ENCODE measurements around the gene FRAT2.

Gene FRAT2

GRCh38 chr10:97367126-97367649, 32.7 kb upstream of the FRAT2 start:
- H3K9me3 ChIP-seq (ENCODE audit: control insufficient read depth, low read length), result no peaks in the 10 kb centered on the region
- no peak overlapping the region for H3K4me3 ChIP-seq (ENCODE audit: extremely low read depth, insufficient read depth, low read length, poor library complexity, severe bottlenecking)
- peaks cover 78% of the 10 kb centered on the region for H3K36me3 ChIP-seq (ENCODE audit: control insufficient read depth, insufficient read depth, low read length)
- 94 to 96% methylated on average over 9 to 11 of the region's 12 CpGs for WGBS, 2 experiments (ENCODE audit: insufficient coverage in 2 of 2)
- no peaks in the 10 kb centered on the region for H3K4me1 ChIP-seq (ENCODE audit: control insufficient read depth, insufficient read depth, low read length, poor library complexity, severe bottlenecking)
- H3K27ac ChIP-seq (ENCODE audit: low read depth, low read length, severe bottlenecking), result no peak overlapping the region

DNA sequence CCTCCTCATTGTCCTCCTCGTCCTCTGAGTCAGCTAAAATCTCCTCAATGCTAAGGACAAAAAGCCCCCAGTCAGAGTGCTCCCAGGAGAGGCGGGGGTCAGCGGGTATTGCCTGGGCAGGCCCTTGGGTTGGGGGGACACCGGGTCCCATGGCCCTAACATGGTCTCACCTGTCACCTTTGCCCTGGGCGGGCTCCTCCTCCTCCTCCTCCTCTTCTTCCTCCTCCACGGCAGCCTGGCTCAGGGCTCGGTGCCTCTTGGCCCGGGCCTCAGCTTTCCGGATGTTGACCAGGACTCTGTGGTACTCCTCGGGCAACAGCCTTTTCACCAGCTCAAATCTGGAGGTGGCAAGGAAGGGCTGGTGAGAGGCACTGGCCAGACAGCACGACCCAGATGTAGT, 32.0 kb upstream of the FRAT2 start:
- WGBS, 2 experiments (ENCODE audit: insufficient coverage in 2 of 2), result 95 to 97% methylated on average over 6 to 8 of the region's 11 CpGs
- H3K36me3 ChIP-seq (ENCODE audit: control insufficient read depth, insufficient read depth, low read length), result peaks cover 73% of the 10 kb centered on the region
- H3K4me3 ChIP-seq (ENCODE audit: extremely low read depth, insufficient read depth, low read length, poor library complexity, severe bottlenecking), result no peak overlapping the region
- H3K27ac ChIP-seq (ENCODE audit: low read depth, low read length, severe bottlenecking), result no peak overlapping the region
- H3K9me3 ChIP-seq (ENCODE audit: control insufficient read depth, low read length), result no peaks in the 10 kb centered on the region
- H3K4me1 ChIP-seq (ENCODE audit: control insufficient read depth, insufficient read depth, low read length, poor library complexity, severe bottlenecking), result no peaks in the 10 kb centered on the region

DNA sequence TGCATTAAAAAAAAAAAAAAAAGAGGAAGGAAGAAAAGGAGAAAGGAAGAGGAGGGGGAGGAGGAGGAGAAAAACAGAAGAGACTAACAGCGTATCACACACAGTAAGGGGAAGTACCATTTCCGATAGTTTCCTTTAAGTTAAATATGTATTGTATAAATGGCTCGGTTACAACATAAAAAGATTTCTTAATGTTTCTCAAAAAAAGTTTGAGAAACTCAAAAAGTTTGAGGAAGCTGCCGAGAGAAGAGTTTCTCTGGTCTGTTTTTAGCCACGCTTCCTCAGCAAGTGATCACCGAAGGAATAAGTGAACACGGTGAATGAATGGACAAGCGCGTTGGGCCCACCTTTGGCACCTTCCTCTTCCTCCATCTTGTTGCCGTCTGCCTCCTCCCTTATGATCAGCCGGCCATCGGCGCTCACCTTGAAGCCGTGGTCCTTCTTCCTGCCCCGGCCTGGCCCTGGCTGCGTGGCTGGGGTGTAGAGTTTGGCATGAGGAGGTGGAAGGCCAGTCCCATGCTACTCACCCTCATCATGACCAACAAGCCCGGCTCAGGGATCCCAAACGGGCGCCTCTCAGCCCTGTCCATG, 31.3 kb upstream of the FRAT2 start:
- Histone ChIP-seq H3K9me3 (ENCODE audit: control insufficient read depth, low read length) (no peaks in the 10 kb centered on the region), H3K27ac (ENCODE audit: low read depth, low read length, severe bottlenecking) (no peak overlapping the region), H3K4me3 (ENCODE audit: extremely low read depth, insufficient read depth, low read length, poor library complexity, severe bottlenecking) (no peak overlapping the region), H3K36me3 (ENCODE audit: control insufficient read depth, insufficient read depth, low read length) (peaks cover 73% of the 10 kb centered on the region), H3K4me1 (ENCODE audit: control insufficient read depth, insufficient read depth, low read length, poor library complexity, severe bottlenecking) (no peaks in the 10 kb centered on the region)
- 97% methylated on average over 9 to 11 of the region's 19 CpGs for WGBS, 2 experiments (ENCODE audit: insufficient coverage in 2 of 2)

DNA sequence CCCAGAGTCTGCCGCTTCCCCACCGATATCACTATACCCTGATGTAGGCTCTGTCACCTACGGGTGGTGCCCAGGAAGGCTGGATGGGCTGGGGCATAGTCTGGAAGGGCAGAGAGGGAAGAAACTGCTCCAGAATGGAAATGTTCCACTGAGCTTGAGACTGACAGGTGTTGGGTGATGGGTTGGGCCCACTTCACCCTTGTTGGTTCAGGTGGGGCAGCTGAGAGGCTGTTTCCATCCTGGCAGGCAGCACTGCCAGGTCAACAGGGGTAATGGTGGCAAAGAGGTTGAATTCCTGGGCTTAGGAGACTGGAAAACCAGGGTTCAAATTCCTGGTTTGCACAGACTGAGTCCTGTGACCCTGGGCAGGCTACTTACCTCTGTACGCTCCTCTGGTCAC, 28.5 kb upstream of the FRAT2 start:
- no peaks in the 10 kb centered on the region for H3K4me1 ChIP-seq (ENCODE audit: control insufficient read depth, insufficient read depth, low read length, poor library complexity, severe bottlenecking)
- H3K9me3 ChIP-seq (ENCODE audit: control insufficient read depth, low read length), result no peaks in the 10 kb centered on the region
- H3K4me3 ChIP-seq (ENCODE audit: extremely low read depth, insufficient read depth, low read length, poor library complexity, severe bottlenecking), result no peak overlapping the region
- WGBS, 2 experiments (ENCODE audit: insufficient coverage in 2 of 2), result 95 to 100% methylated on average over 2 of the region's 4 CpGs
- peaks cover 73% of the 10 kb centered on the region for H3K36me3 ChIP-seq (ENCODE audit: control insufficient read depth, insufficient read depth, low read length)
- H3K27ac ChIP-seq (ENCODE audit: low read depth, low read length, severe bottlenecking), result no peak overlapping the region

GRCh38 chr10:97362310-97363033, 27.9 kb upstream of the FRAT2 start:
- Histone ChIP-seq H3K9me3 (ENCODE audit: control insufficient read depth, low read length) (no peaks in the 10 kb centered on the region), H3K4me1 (ENCODE audit: control insufficient read depth, insufficient read depth, low read length, poor library complexity, severe bottlenecking) (no peaks in the 10 kb centered on the region), H3K4me3 (ENCODE audit: extremely low read depth, insufficient read depth, low read length, poor library complexity, severe bottlenecking) (no peak overlapping the region), H3K27ac (ENCODE audit: low read depth, low read length, severe bottlenecking) (no peak overlapping the region), H3K36me3 (ENCODE audit: control insufficient read depth, insufficient read depth, low read length) (peaks cover 77% of the 10 kb centered on the region)
- WGBS, 2 experiments (ENCODE audit: insufficient coverage in 2 of 2), result 81 to 93% methylated on average over 5 to 9 of the region's 11 CpGs

GRCh38 chr10:97361537-97361901, 27.0 kb upstream of the FRAT2 start:
- WGBS, 2 experiments (ENCODE audit: insufficient coverage in 2 of 2), result 92 to 98% methylated on average over 6 to 10 of the region's 11 CpGs
- Histone ChIP-seq H3K27ac (ENCODE audit: low read depth, low read length, severe bottlenecking) (no peak overlapping the region), H3K4me3 (ENCODE audit: extremely low read depth, insufficient read depth, low read length, poor library complexity, severe bottlenecking) (no peak overlapping the region), H3K4me1 (ENCODE audit: control insufficient read depth, insufficient read depth, low read length, poor library complexity, severe bottlenecking) (no peaks in the 10 kb centered on the region), H3K36me3 (ENCODE audit: control insufficient read depth, insufficient read depth, low read length) (peaks cover 77% of the 10 kb centered on the region), H3K9me3 (ENCODE audit: control insufficient read depth, low read length) (no peaks in the 10 kb centered on the region)

- H3K36me3 ChIP-seq (ENCODE audit: control insufficient read depth, insufficient read depth, low read length), result peaks cover 77% of the 10 kb centered on the region
- no peaks in the 10 kb centered on the region for H3K4me1 ChIP-seq (ENCODE audit: control insufficient read depth, insufficient read depth, low read length, poor library complexity, severe bottlenecking)
- no peak overlapping the region for H3K4me3 ChIP-seq (ENCODE audit: extremely low read depth, insufficient read depth, low read length, poor library complexity, severe bottlenecking)
- no peaks in the 10 kb centered on the region for H3K9me3 ChIP-seq (ENCODE audit: control insufficient read depth, low read length)
- 93 to 97% methylated on average over 9 to 11 of the region's 11 CpGs for WGBS, 2 experiments (ENCODE audit: insufficient coverage in 2 of 2)
- H3K27ac ChIP-seq (ENCODE audit: low read depth, low read length, severe bottlenecking), result no peak overlapping the region
Observed at GRCh38 chr10:97360705-97361536, 26.4 kb upstream of the FRAT2 start.

GRCh38 chr10:97358781-97359180, 24.3 kb upstream of the FRAT2 start:
- WGBS, 2 experiments (ENCODE audit: insufficient coverage in 2 of 2), result 88 to 91% methylated on average over 3 of the region's 3 CpGs
- Histone ChIP-seq H3K4me1 (ENCODE audit: control insufficient read depth, insufficient read depth, low read length, poor library complexity, severe bottlenecking) (no peaks in the 10 kb centered on the region), H3K4me3 (ENCODE audit: extremely low read depth, insufficient read depth, low read length, poor library complexity, severe bottlenecking) (no peak overlapping the region), H3K27ac (ENCODE audit: low read depth, low read length, severe bottlenecking) (no peak overlapping the region), H3K9me3 (ENCODE audit: control insufficient read depth, low read length) (no peaks in the 10 kb centered on the region), H3K36me3 (ENCODE audit: control insufficient read depth, insufficient read depth, low read length) (peaks cover 74% of the 10 kb centered on the region)

- H3K4me1 ChIP-seq (ENCODE audit: control insufficient read depth, insufficient read depth, low read length, poor library complexity, severe bottlenecking), result no peaks in the 10 kb centered on the region
- WGBS, 2 experiments (ENCODE audit: insufficient coverage in 2 of 2), result 92% methylated on average over 2 of the region's 4 CpGs; no CpG with 5 or more reads in 1 of the 2 experiments
- peaks cover 75% of the 10 kb centered on the region for H3K36me3 ChIP-seq (ENCODE audit: control insufficient read depth, insufficient read depth, low read length)
- H3K9me3 ChIP-seq (ENCODE audit: control insufficient read depth, low read length), result no peaks in the 10 kb centered on the region
- H3K27ac ChIP-seq (ENCODE audit: low read depth, low read length, severe bottlenecking), result no peak overlapping the region
- no peak overlapping the region for H3K4me3 ChIP-seq (ENCODE audit: extremely low read depth, insufficient read depth, low read length, poor library complexity, severe bottlenecking)
Observed at GRCh38 chr10:97358349-97358748, 23.8 kb upstream of the FRAT2 start.

- Histone ChIP-seq H3K4me3 (ENCODE audit: extremely low read depth, insufficient read depth, low read length, poor library complexity, severe bottlenecking) (no peak overlapping the region), H3K36me3 (ENCODE audit: control insufficient read depth, insufficient read depth, low read length) (peaks cover 77% of the 10 kb centered on the region), H3K9me3 (ENCODE audit: control insufficient read depth, low read length) (no peaks in the 10 kb centered on the region), H3K27ac (ENCODE audit: low read depth, low read length, severe bottlenecking) (no peak overlapping the region), H3K4me1 (ENCODE audit: control insufficient read depth, insufficient read depth, low read length, poor library complexity, severe bottlenecking) (no peaks in the 10 kb centered on the region)
- 80 to 82% methylated on average over 7 of the region's 7 CpGs for WGBS, 2 experiments (ENCODE audit: insufficient coverage in 2 of 2)
Observed at GRCh38 chr10:97356918-97357317, 22.4 kb upstream of the FRAT2 start.

Data from mesodermal cell (in vitro differentiated cells).